Adipocyte (in vitro differentiated cells): ENCODE measurements around the gene KLRG1.

Source experiments
- DNase-seq: peaks from one replicate; pipeline ENCODE4 v3.0.0-alpha.2; 2015; ENCODE audit warnings: low read depth
- H3K27me3 ChIP-seq: replicated peaks from 2 replicates; pipeline ENCODE4 v1.7.0; 2013; ENCODE audit warnings: mild to moderate bottlenecking, low read length, moderate library complexity; ENCODE audit not compliant: control insufficient read depth, insufficient read depth
- H3K36me3 ChIP-seq: 2 replicates; pipeline ENCODE4 v1.7.0; 2013; ENCODE audit warnings: low read length, mild to moderate bottlenecking, moderate library complexity; ENCODE audit not compliant: control insufficient read depth, insufficient read depth, severe bottlenecking
- H3K4me1 ChIP-seq: 2 replicates; pipeline ENCODE4 v1.7.0; 2013; ENCODE audit warnings: mild to moderate bottlenecking, low read length, moderate library complexity; ENCODE audit not compliant: control insufficient read depth, insufficient read depth
- H3K4me3 ChIP-seq: 2 replicates; pipeline ENCODE4 v1.7.0; 2013; ENCODE audit warnings: mild to moderate bottlenecking, low read length, moderate library complexity
- H3K9ac ChIP-seq: 2 replicates; pipeline ENCODE4 v1.7.0; 2013; ENCODE audit warnings: mild to moderate bottlenecking, low read length, moderate library complexity
- H3K9me3 ChIP-seq: 2 replicates; pipeline ENCODE4 v1.7.0; 2013; ENCODE audit warnings: mild to moderate bottlenecking, low read length, moderate library complexity; ENCODE audit not compliant: control insufficient read depth

The KLRG1 gene

DNA sequence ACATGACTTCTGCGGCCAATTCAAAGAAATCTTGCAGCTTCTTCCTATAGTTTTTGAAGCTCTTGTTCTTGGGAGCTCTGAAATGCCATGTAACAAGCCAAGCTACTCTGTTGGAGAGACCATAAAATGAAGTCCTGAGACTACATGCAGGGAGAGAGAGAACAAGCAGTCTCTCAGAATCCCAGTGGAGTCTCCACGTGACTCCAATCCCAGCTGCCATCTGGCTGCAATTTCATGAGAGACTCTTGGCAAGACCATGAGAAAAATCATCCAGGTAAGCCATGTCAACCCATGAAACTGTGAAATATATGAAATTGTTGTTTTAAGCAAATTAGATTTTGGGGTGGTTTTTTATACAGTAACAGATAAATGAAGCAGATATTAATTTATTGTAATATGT lies 54.4 kb downstream of the KLRG1 start:
- no peaks in the 10 kb centered on the region for H3K27me3 ChIP-seq
- H3K4me3 ChIP-seq = no peak overlapping the region
- H3K9me3 ChIP-seq = no peaks in the 10 kb centered on the region
- no peaks in the 10 kb centered on the region for H3K4me1 ChIP-seq
- H3K36me3 ChIP-seq = no peaks in the 10 kb centered on the region
- H3K9ac ChIP-seq = no peak overlapping the region
- no peak for DNase-seq

DNA sequence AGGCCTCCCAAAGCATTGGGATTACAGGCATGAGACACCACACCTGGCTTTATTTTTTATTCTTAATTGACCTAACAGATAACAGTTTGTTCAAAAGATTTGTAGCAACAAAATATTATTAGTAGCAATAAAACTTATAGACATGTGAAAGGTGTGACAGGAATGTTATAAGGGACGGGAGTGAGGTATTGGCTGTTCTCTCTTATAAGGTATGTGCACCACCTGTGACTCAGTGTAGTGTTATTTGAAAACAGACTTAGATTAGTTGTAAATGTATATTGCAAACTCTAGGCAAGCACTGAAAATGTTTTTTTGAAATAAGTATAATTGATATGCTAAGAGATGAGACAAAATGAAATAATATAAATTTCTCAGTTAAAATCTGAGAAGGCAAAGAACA lies 57.8 kb downstream of the KLRG1 start:
- no peak for DNase-seq
- no peak overlapping the region for H3K4me3 ChIP-seq
- H3K9ac ChIP-seq = no peak overlapping the region
- no peaks in the 10 kb centered on the region for H3K27me3 ChIP-seq
- no peaks in the 10 kb centered on the region for H3K4me1 ChIP-seq
- no peaks in the 10 kb centered on the region for H3K9me3 ChIP-seq
- no peaks in the 10 kb centered on the region for H3K36me3 ChIP-seq

DNA sequence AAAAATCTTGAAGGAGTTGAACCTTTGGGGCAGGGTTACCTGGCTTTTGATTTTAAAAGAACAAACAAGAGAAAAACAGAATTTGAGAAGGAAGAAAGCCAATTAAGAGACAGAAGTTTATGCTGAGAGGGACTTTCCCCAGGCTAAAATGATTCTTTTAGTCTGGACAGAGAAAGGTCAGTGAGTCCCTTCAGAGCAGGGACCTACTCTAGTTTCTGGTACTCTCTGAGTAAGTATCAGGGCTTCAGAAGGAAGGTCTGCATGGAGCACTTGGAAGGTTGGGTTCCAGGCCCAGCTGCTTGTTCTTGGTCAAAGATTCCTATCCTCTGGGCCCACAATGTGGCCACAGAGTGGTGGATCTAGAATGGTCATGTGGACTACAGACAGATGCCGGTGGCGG lies 59.6 kb downstream of the KLRG1 start:
- H3K9me3 ChIP-seq = no peaks in the 10 kb centered on the region
- no peaks in the 10 kb centered on the region for H3K36me3 ChIP-seq
- no peak overlapping the region for H3K9ac ChIP-seq
- H3K27me3 ChIP-seq = peaks cover 3% of the 10 kb centered on the region
- H3K4me3 ChIP-seq = no peak overlapping the region
- DNase-seq = no peak
- H3K4me1 ChIP-seq = no peaks in the 10 kb centered on the region

DNA sequence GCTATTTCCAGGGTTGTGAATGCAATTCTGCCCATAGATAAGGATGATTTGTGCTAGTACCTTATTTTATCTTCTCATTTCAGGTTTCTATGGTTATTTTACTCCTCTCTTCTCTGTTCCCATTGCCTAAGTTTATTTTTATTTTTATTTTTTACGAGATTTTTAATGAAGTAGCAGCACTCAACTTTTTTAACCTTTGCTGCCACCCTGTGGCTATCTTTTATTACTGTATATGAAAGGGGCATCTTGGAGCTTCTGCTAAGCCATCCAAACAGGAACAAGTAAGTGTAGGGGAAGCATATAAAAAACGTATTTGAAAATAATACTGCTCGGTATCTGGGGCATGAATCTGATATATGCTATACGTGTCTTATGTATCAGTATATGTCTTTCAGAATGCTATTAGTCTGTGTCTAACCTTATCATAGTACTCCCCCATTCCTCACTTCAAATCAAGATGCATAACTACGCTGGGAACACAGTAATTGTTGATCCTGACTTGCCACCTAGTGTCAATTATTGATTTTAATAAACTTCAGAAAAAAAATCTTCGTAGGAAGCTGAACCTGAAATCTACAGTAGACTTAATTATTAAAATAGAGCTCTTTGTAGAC lies 60.3 kb downstream of the KLRG1 start:
- H3K4me3 ChIP-seq = no peak overlapping the region
- H3K27me3 ChIP-seq = peaks cover 3% of the 10 kb centered on the region
- no peaks in the 10 kb centered on the region for H3K9me3 ChIP-seq
- peak; percentile 86 for DNase-seq
- no peak overlapping the region for H3K9ac ChIP-seq
- no peaks in the 10 kb centered on the region for H3K4me1 ChIP-seq
- H3K36me3 ChIP-seq = no peaks in the 10 kb centered on the region

DNA sequence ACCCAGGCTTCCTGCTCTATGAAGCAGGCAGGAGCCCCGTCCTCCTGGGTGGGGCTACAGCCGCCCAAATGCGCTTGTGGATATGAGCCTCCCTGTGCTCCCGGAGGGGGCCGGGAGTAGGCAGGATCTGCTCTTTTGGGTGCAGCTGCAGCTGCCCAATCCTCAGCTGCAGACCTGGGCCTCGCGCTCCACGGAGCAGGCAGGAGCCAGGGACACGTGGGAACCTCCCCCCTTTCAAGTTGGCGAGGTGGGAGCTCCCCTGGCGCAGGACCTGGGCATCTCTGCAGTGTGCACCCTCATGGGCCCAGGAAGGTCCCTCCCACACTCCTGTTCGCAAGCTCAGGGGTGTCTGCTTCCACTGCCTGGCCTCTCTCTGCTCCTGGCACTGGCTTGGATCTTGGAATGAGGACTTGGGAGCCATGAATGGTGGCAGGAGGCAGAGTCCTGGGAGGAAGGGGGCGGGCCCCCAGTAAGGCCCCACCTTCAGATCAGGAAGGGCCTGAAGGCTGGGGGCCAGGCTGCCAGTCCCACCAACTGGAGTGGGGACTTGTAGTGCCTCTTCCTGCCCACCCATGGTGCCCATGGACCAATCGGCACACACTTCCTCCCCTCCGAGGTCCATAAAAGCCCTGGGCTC lies 61.3 kb downstream of the KLRG1 start:
- no peak overlapping the region for H3K4me3 ChIP-seq
- no peak overlapping the region for H3K9ac ChIP-seq
- no peak for DNase-seq
- H3K9me3 ChIP-seq = no peaks in the 10 kb centered on the region
- no peaks in the 10 kb centered on the region for H3K4me1 ChIP-seq
- H3K36me3 ChIP-seq = no peaks in the 10 kb centered on the region
- H3K27me3 ChIP-seq = peaks cover 3% of the 10 kb centered on the region

DNA sequence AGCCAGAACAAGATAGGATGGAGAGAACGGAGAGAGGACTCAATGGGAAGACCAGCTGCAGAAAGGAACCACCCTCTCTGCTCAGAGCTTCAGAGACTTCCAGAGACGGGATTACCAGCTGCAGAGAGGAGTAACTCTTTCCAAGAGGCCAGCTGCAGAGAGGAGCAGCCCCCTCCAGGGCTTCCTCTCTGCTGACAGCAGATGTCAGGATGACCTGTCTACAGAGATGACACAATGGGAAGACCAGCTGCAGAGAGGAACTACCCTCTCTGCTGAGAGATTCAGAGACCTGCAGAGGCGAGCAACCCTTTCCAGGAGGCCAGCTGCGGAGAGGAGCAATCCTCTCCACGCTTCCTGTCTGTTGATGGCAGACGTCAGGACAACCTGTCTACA lies 61.8 kb downstream of the KLRG1 start:
- Histone ChIP-seq H3K9ac (no peak overlapping the region), H3K4me3 (no peak overlapping the region), H3K4me1 (no peaks in the 10 kb centered on the region), H3K9me3 (no peaks in the 10 kb centered on the region), H3K36me3 (no peaks in the 10 kb centered on the region), H3K27me3 (peaks cover 3% of the 10 kb centered on the region)
- DNase-seq = no peak

DNA sequence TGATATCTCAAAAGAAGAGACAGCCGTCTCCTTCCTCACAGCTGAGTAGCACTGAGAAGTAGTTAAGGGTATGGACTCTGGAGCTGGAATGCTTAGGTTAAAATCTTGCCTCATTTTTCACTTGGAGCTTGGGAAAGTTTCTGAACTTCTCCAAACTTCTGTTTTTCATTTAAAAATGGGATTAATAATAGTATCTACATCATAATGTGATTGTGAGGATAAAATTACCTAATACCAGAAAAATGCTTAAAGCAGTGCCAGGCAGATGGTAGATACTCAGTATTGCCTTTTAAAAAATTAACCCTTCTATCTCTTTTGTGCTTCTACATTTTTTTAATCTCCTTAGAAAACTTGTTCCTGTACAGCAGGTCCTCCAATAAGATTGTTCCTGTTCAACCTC lies 63.3 kb downstream of the KLRG1 start:
- Histone ChIP-seq H3K36me3 (no peaks in the 10 kb centered on the region), H3K9me3 (no peaks in the 10 kb centered on the region), H3K4me3 (no peak overlapping the region), H3K27me3 (peaks cover 3% of the 10 kb centered on the region), H3K4me1 (no peaks in the 10 kb centered on the region), H3K9ac (no peak overlapping the region)
- no peak for DNase-seq
